ENCODE results near the gene ATP1A1. TPM values are rescaled to one million over a fixed set of nuclear protein-coding genes. Genes with fewer than 3 reads are reported as not detected.

ATP1A1 gene
- total RNA-seq, 1 donor from 2014 or later = 252 TPM

DNA sequence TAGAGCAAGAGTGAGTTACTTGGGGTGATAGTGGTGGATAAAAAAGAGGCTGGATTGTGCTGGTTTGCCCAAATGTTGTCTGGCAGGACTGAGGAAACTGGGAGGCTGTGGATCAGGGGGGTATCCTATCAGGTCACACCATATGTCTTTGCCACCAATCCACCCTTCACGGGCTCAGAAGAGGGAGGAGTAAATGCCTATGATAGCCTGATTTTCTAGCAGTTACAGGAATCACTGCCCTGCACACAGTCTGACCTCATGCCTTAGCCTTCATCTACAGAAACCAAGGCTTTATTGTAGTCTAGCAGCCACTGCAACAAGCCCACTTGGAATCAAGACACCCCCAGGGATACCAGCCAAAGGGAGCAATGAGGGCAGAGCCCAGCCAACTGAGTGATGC is 51.8 kb downstream of the ATP1A1 start:
- no peaks in the 10 kb centered on the region for H3K36me3 Mint-ChIP-seq (ENCODE audit: low read depth)
- H3K27ac Mint-ChIP-seq = no peak overlapping the region
- no peak for DNase-seq

DNA sequence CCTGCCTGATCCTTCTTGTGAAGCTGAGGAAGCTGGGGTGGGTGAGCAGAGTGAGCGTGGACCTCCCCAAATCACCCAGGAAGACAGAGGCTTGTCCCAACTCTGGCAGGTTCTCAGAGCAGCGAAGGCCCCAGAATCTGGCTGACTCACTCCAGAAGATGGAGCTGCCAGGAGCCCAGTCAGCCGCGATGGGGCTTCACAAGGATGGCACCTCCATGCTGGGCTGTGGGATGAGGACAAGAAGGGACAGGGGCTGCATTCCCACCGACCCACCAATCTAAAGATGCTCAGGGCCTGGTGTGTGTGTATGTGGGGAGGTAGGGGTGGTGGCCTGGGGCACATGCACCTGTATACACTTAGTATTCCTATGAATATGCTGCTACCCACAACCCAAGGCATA is 52.9 kb downstream of the ATP1A1 start:
- H3K27ac Mint-ChIP-seq = no peak overlapping the region
- DNase-seq = no peak
- peaks cover 28% of the 10 kb centered on the region for H3K27me3 Mint-ChIP-seq
- no peaks in the 10 kb centered on the region for H3K36me3 Mint-ChIP-seq (ENCODE audit: low read depth)
- no peaks in the 10 kb centered on the region for H3K9me3 Mint-ChIP-seq
- H3K4me1 Mint-ChIP-seq = peaks cover 3% of the 10 kb centered on the region
- intact Hi-C loops (cut with micrococcal nuclease) = no loop called here
- H3K4me3 Mint-ChIP-seq = no peak overlapping the region

More for the DNA sequence above, 51.8 kb downstream of the ATP1A1 start:
- intact Hi-C loops (cut with micrococcal nuclease) = no loop called here
- Mint-ChIP-seq H3K27me3 (peaks cover 23% of the 10 kb centered on the region), H3K4me3 (no peak overlapping the region), H3K9me3 (no peaks in the 10 kb centered on the region), H3K4me1 (peaks cover 4% of the 10 kb centered on the region)

DNA sequence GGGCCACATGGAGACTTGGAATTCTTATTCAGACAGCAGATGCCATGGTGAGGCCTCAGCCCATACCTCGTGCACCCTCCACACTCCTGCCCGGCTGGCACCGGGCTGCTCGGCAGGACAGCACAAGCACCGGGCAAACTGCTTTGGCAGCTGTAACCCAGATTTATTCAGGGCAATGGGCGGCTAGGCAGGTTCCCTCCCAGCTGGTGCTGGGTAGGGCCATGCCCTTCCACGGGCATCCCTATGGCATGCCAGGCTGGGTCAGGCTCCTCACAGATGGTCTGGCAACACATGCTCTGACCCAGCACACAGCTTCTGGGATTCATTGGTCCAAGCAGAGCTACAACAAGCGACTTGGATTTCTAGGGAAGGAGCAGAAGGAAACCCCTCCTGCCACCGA is 53.4 kb downstream of the ATP1A1 start:
- peaks cover 26% of the 10 kb centered on the region for H3K27me3 Mint-ChIP-seq
- no peak for DNase-seq
- H3K9me3 Mint-ChIP-seq = no peaks in the 10 kb centered on the region
- H3K27ac Mint-ChIP-seq = no peak overlapping the region
- no peak overlapping the region for H3K4me3 Mint-ChIP-seq
- intact Hi-C loops (cut with micrococcal nuclease) = no loop called here
- no peaks in the 10 kb centered on the region for H3K36me3 Mint-ChIP-seq (ENCODE audit: low read depth)
- peaks cover 3% of the 10 kb centered on the region for H3K4me1 Mint-ChIP-seq

DNA sequence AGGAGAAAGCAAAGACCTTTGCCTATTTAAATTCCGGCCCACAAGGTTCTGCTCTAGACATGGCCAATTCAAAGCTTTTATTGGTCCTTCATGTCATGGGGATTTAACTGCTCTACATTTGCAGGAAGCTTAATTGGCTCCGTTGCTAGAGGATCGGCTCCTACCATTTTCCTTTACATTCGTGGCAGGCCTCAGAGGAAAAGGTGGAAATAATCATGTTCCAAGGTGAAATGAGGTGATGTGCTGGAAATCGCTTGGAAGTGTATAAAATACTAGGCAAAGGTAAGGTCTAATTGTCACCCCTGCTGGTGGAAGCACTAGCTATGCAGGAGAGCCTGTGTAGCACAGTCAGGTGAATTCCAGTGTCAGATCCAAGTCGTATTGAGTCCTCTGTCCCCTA is 55.5 kb downstream of the ATP1A1 start:
- H3K27ac Mint-ChIP-seq = no peak overlapping the region
- H3K36me3 Mint-ChIP-seq (ENCODE audit: low read depth) = no peaks in the 10 kb centered on the region
- peaks cover 20% of the 10 kb centered on the region for H3K27me3 Mint-ChIP-seq
- H3K4me3 Mint-ChIP-seq = no peak overlapping the region
- DNase-seq = no peak
- intact Hi-C loops (cut with micrococcal nuclease) = no loop called here
- peaks cover 3% of the 10 kb centered on the region for H3K4me1 Mint-ChIP-seq
- no peaks in the 10 kb centered on the region for H3K9me3 Mint-ChIP-seq

DNA sequence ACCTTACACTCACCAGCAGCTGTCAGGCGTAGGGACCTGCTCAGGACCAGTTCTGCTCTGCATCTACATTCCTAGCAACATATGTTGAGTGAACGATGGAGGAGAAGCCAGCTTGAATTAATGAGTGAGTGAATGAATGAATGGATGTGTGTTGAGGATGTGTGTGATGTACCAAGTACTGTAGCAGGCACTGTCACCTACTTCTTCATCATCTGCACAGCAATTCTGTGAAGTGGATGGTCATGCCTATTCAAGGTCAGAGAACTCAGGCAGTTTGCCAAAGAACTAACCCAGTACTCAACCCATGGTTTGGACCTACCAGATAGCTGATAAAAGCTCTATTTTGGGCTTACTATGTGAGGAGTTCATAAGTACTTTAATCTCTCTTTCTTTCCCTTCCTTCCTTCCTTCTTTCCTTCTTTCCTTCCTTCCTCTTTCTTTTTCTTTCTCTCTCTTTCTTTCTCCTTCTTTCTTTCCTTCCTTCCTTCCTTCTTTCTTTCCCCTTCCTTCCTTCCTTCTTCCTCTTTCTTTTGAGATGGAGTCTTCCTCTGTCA is 56.9 kb downstream of the ATP1A1 start:
- Mint-ChIP-seq H3K27me3 (peaks cover 12% of the 10 kb centered on the region), H3K4me1 (peaks cover 3% of the 10 kb centered on the region), H3K9me3 (no peaks in the 10 kb centered on the region), H3K27ac (no peak overlapping the region), H3K4me3 (no peak overlapping the region), H3K36me3 (ENCODE audit: low read depth) (no peaks in the 10 kb centered on the region)
- intact Hi-C loops (cut with micrococcal nuclease) = no loop called here
- DNase-seq = no peak

DNA sequence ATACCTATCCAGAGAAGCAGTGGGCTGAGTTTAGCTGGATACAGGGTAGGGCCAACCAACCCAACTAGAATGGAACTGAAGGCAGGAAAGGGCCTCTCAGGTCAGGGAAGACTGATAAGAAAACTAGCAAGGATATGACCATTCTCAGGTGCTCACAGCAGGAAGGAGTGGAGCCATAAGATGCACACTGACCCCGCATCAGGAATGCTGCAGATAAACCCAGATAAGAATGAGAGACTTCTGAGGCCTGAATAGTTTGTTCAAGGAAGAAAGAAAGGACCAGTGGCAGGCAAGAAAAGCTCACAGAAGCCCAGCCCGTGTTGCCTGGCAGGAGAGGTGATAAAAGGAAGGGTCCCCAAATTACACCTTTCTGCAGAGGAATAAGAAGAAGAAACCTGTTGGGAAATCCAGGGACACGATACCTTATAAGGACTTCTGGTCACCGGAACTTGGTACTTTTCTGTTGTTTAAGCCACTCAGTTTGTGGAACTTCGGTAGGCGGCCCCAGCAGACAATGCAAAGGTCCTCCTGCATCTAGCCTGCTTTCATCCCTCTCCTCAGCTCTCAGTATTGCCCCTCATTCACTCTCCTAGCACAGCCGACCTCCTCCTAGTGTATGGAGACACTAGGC is 58.9 kb downstream of the ATP1A1 start:
- H3K27me3 Mint-ChIP-seq = peaks cover 13% of the 10 kb centered on the region
- H3K4me1 Mint-ChIP-seq = no peaks in the 10 kb centered on the region
- no peak overlapping the region for H3K27ac Mint-ChIP-seq
- H3K9me3 Mint-ChIP-seq = no peaks in the 10 kb centered on the region
- intact Hi-C loops (cut with micrococcal nuclease) = no loop called here
- DNase-seq = no peak
- H3K4me3 Mint-ChIP-seq = no peak overlapping the region
- no peaks in the 10 kb centered on the region for H3K36me3 Mint-ChIP-seq (ENCODE audit: low read depth)

DNA sequence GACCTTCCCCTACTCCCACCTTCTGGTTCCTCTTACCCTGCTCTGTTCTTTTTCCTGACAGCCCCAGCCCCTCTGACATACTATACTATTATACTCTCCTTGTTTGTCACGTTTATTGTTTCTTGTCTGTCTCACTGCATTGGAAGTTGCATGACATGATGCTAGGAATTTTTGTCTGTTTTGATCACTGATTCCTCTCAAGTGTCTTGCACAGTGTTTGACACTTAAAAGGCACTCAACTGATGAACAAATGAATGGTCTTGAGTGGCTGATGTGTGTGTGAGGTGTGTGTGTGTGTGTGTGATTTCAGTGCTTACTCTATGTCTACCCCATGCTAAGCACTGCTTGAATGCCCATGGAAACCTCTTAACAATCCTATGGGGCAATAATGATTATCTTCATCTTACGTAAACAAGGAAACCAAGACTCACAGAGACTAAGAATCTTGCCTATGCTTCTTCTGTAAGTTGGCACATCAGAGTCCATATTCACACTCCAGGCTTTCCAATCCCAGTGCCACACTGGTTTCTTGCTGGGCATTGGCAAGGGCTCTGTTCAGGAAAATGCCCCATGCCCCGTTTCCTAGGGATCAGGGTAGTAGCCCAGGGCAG is 59.7 kb downstream of the ATP1A1 start:
- DNase-seq = no peak
- no peak overlapping the region for H3K4me3 Mint-ChIP-seq
- intact Hi-C loops (cut with micrococcal nuclease) = no loop called here
- H3K36me3 Mint-ChIP-seq (ENCODE audit: low read depth) = no peaks in the 10 kb centered on the region
- H3K4me1 Mint-ChIP-seq = no peaks in the 10 kb centered on the region
- H3K27ac Mint-ChIP-seq = no peak overlapping the region
- peaks cover 18% of the 10 kb centered on the region for H3K27me3 Mint-ChIP-seq
- no peaks in the 10 kb centered on the region for H3K9me3 Mint-ChIP-seq

DNA sequence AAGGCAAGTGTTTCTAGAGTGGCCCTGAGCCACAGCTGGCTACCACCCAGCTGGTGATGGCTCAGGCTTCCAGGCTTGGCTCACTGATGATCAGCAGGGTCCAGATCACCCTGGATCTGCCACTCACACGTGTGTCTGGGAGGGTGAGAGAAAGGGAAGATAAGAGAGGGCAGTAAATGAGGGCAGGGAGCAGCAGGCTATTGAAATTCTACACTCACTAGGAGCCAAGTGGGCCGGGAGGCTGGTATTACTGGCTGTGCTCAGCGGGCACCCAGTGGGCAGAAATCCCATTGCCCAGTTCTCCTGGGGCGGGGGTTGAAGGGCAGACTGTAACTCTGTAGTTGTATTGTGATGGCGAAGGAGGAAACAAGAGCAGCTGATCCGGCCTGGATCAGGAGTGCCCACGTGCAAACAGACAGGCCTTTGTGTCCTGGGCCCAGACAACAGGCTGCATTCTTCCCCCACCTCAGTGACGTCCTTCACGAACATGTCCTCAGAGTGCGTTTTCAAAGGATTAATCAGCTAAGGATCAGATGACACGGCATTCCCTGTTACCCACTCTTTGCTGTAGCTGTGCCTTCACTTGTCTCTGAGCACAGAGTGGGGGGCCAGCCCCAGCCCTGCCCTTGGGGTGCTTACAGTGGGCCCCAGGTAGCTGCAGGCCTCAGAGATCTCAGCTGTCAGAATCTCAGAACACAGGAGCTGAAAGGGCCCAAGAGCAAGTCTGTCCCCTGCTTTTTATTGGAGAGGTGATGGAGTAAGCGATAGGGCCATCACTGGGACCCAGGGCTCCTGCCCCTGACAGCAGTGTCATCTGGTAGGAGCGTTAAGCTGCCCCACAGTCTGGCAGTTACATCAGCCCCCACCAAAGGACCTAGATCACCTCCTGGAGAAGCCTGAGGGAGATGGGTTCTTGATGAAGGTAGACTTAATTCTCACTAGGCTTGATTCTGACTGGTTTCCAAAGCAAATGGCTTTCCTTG is 60.5 kb downstream of the ATP1A1 start:
- Mint-ChIP-seq H3K27ac (no peak overlapping the region), H3K27me3 (peaks cover 26% of the 10 kb centered on the region), H3K36me3 (ENCODE audit: low read depth) (no peaks in the 10 kb centered on the region), H3K9me3 (no peaks in the 10 kb centered on the region), H3K4me3 (no peak overlapping the region), H3K4me1 (no peaks in the 10 kb centered on the region)
- no peak for DNase-seq
- intact Hi-C loops (cut with micrococcal nuclease) = no loop called here

DNA sequence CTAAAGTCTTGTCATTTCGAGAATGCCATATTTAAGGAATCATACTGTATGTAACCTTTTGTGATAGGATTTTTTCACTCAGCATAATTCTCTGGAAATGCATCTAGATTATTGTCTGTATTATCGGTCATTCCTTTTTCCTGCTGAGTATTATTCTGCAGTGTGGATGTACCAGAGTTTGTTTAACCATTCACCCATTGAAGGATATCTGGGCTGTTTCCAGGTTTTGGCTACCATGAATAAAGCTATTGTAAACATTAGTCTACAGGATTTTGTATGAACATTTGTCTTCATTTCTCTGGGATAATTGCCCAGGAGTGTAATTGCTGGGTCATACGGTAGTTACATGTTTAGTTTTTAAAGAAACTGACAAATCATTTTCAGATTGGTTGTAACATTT is 61.8 kb downstream of the ATP1A1 start:
- no peaks in the 10 kb centered on the region for H3K4me1 Mint-ChIP-seq
- peaks cover 34% of the 10 kb centered on the region for H3K27me3 Mint-ChIP-seq
- intact Hi-C loops (cut with micrococcal nuclease) = loop anchor here (5.0 kb wide), 1 partner anchor 122 kb away; no protein-coding TSS in a partner anchor
- DNase-seq = no peak
- no peaks in the 10 kb centered on the region for H3K9me3 Mint-ChIP-seq
- H3K27ac Mint-ChIP-seq = no peak overlapping the region
- H3K36me3 Mint-ChIP-seq (ENCODE audit: low read depth) = no peaks in the 10 kb centered on the region
- H3K4me3 Mint-ChIP-seq = no peak overlapping the region

DNA sequence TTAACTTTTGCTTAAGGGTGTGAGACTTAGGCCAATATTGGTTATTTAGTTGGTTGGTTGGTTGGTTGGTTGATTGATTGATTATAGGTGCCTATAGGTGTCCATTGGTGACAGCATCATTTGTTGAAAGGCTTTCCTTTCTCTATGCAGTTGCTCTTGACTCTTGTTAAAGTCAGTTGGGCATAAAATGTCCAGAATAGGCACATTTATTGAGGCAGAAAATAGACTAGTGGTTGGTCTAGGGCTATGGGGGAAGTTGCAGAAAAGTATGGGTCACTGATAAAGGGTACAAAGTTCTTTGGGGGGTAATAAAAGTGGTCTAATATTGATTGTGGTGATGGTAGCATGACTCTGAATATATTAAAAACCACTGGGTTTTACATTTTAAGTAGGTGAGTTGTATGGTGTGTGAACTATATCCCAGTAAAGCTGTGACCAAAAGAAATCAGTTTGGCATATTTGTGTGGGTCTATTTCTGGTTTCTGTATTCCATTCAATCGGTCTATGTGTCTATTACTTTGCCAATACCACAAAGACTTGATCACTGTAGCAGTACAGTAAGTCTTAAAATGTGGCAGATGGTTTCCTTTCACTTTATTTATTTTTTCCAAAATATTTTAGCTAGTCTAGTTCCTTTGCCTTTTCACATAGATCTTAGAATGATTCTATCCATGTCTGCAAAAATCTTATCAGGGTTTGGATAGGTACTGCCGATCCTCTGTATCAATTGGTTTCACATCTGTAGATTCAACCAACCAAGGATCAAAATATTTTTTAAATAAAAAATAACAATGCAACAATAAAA is 63.0 kb downstream of the ATP1A1 start:
- H3K4me1 Mint-ChIP-seq = no peaks in the 10 kb centered on the region
- intact Hi-C loops (cut with micrococcal nuclease) = loop anchor here (5.0 kb wide), 1 partner anchor 121 kb away; no protein-coding TSS in a partner anchor
- peaks cover 39% of the 10 kb centered on the region for H3K27me3 Mint-ChIP-seq
- H3K9me3 Mint-ChIP-seq = no peaks in the 10 kb centered on the region
- DNase-seq = no peak
- H3K27ac Mint-ChIP-seq = no peak overlapping the region
- H3K36me3 Mint-ChIP-seq (ENCODE audit: low read depth) = no peaks in the 10 kb centered on the region
- H3K4me3 Mint-ChIP-seq = no peak overlapping the region

DNA sequence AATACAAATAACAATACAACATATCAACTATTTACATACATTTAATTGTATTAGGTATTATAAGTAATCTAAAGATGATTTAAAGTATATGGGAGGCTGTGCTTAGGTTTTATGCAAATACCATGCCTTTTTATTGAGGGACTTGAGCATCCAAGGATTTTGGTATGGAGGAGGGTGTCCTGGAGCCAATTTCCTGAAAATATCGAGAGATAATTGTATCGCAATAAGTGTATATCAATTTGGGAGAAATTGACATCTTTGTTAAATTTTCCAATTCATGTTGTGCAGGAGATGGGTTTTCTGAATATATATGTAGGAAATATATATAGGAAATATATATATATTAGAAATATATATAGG is 63.5 kb downstream of the ATP1A1 start:
- Mint-ChIP-seq H3K4me1 (no peaks in the 10 kb centered on the region), H3K27ac (no peak overlapping the region), H3K4me3 (no peak overlapping the region), H3K9me3 (peaks cover 3% of the 10 kb centered on the region), H3K36me3 (ENCODE audit: low read depth) (no peaks in the 10 kb centered on the region), H3K27me3 (peaks cover 45% of the 10 kb centered on the region)
- no peak for DNase-seq
- intact Hi-C loops (cut with micrococcal nuclease) = loop anchor here (5.0 kb wide), 1 partner anchor 121 kb away; no protein-coding TSS in a partner anchor

DNA sequence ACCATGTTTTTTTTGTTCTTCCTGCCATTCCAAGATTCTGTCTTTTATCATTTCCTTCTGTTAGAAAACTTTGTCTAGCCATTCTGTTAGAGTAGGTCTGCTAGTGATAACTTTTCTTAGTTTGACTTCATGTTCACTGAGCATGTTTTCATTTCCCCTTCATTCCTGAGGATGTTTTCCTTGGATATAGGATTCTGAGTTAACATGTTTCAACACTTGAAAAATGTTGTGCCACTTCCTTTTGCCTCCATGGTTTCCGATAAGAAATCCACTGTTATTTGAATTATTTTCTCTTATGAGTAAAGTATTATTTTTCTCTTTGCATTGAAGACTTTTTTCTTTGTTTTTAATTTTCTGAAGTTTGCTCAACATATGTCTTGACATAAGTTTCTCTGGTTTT is 66.7 kb downstream of the ATP1A1 start:
- Mint-ChIP-seq H3K27me3 (peaks cover 52% of the 10 kb centered on the region), H3K9me3 (peaks cover 4% of the 10 kb centered on the region), H3K4me3 (no peak overlapping the region), H3K4me1 (no peaks in the 10 kb centered on the region), H3K36me3 (ENCODE audit: low read depth) (no peaks in the 10 kb centered on the region), H3K27ac (no peak overlapping the region)
- intact Hi-C loops (cut with micrococcal nuclease) = loop anchor here (5.0 kb wide), 1 partner anchor 118 kb away; no protein-coding TSS in a partner anchor
- DNase-seq = no peak

DNA sequence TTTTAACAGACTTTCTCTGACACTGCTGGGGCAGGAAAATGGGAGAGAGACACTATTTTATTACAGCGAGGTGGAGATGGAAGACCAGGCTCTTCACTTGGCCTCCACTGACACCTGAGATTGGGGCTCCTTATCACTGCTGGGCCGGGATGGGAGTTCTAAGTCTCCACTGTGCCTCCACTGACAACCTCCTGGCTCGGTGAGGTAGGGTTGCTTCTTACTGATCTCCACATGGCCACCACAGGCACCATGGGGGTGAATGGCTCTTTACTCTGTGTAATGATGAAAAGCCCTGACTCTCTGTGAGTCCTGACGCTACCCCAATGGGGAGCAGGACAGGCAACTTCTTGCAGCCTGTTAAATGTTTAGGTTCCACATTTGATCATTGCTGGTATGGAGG is 67.7 kb downstream of the ATP1A1 start:
- no peak overlapping the region for H3K4me3 Mint-ChIP-seq
- DNase-seq = no peak
- H3K36me3 Mint-ChIP-seq (ENCODE audit: low read depth) = no peaks in the 10 kb centered on the region
- peaks cover 50% of the 10 kb centered on the region for H3K27me3 Mint-ChIP-seq
- H3K4me1 Mint-ChIP-seq = no peaks in the 10 kb centered on the region
- intact Hi-C loops (cut with micrococcal nuclease) = no loop called here
- peaks cover 4% of the 10 kb centered on the region for H3K9me3 Mint-ChIP-seq
- H3K27ac Mint-ChIP-seq = no peak overlapping the region

All from activated CD4-positive, alpha-beta T cell treated with anti-CD3 and anti-CD28 coated beads, Interleukin-2, amount 10 ng/mL, durations not matched to agents 24 days and 14 days (primary cell).